Measurements from ENCODE around the gene RNF166. TPM values are rescaled to one million over a fixed set of nuclear protein-coding genes. Genes with fewer than 3 reads are reported as not detected.

The RNF166 gene
- total RNA-seq, 4 donors from 2014 or later = 15.4 to 26.2 (median 19.7) TPM

- no peak for TF ChIP-seq CTCF (IDR thresholded peaks at IDR 0.05; ENCODE audit: low read depth)
Measured at GRCh38 chr16:88711750-88712340, 5.6 kb upstream of the RNF166 start.

GRCh38 chr16:88710556-88710955 is 4.3 kb upstream of the RNF166 start:
- no peak for TF ChIP-seq CTCF (IDR thresholded peaks at IDR 0.05; ENCODE audit: low read depth)

- no peak for TF ChIP-seq CTCF (IDR thresholded peaks at IDR 0.05; ENCODE audit: low read depth)
Measured at GRCh38 chr16:88706965-88707826, 988 bp upstream of the RNF166 start.

GRCh38 chr16:88705801-88706228 is 393 bp downstream of the RNF166 start:
- TF ChIP-seq CTCF (IDR thresholded peaks at IDR 0.05; ENCODE audit: low read depth) = no peak

GRCh38 chr16:88705076-88705684 is 1.0 kb downstream of the RNF166 start:
- no peak for TF ChIP-seq CTCF (IDR thresholded peaks at IDR 0.05; ENCODE audit: low read depth)

- TF ChIP-seq CTCF (IDR thresholded peaks at IDR 0.05; ENCODE audit: low read depth) = no peak
Measured at GRCh38 chr16:88703486-88704309, 2.5 kb downstream of the RNF166 start.

Data from subcutaneous adipose tissue (tissue), 4 donors.